Adipose tissue (tissue), 3 donors: Measurements from ENCODE around the gene TMSB10. TPM values are rescaled to one million over a fixed set of nuclear protein-coding genes. Genes with fewer than 3 reads are reported as not detected.
"Not testable (repeated sequence)": the region's sequence is repeated elsewhere in the genome, so short reads cannot be mapped to it uniquely, and the experiment has no call there.

Source experiments
- H3K27ac ChIP-seq: one replicate; pipeline ENCODE4 v1.5.1; 2013; ENCODE audit warnings: low read depth, low read length
- WGBS, 3 donors: extraction: QIAGEN DNeasy Blood & Tissue Kit; methylation state at CpG; one replicate each; pipeline ENCODE4 v1.1.7; 2013; 5-methylcytosine and 5-hydroxymethylcytosine counted together
- polyA plus RNA-seq, 3 donors: library from polyadenylated mRNA; stranded (reverse); fragments of 200-250 nt; gene quantifications; one replicate each; pipeline ENCODE4 v1.2.3, GENCODE V29; 2013
- donor health status: healthy with polysubstance abuse.
- donor health status: Bipolar disorder and iron deficiency.
- donor health status: healthy.

Gene TMSB10
- polyA plus RNA-seq, 3 donors, result 430 to 3,614 (median 1,501) TPM

DNA sequence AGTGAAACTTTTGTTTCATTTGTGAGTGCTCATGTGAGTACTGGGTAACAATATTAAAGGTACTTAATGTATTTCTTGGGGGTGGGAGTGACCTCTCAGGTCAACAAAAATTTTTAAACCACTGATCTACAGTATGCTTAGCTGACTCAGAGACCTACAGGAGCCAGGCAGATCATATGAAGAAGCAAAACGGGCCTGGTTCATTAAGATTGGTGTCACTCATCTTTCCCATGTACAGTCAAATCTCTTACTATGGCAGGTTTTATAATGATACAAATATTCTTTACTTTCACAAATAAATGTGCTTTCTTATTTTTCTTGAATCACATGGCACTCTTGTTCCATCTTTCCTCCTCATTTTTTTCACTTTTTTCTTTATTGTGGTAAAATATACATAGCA, 7.7 kb upstream of the TMSB10 start:
- WGBS, 3 donors, result 60 to 93% (median 67%) methylated on average over 1 of the region's 1 CpG
- no peak overlapping the region for H3K27ac ChIP-seq

- WGBS, 3 donors, result 56 to 93% (median 88%) methylated on average over 8 of the region's 8 CpGs
- no peak overlapping the region for H3K27ac ChIP-seq
These were observed 5.9 kb upstream of the TMSB10 start for GRCh38 chr2:84899304-84900204.

GRCh38 chr2:84900971-84901370, 4.5 kb upstream of the TMSB10 start:
- no peak overlapping the region for H3K27ac ChIP-seq
- WGBS, 3 donors, result 71 to 93% (median 78%) methylated on average over 1 of the region's 1 CpG

DNA sequence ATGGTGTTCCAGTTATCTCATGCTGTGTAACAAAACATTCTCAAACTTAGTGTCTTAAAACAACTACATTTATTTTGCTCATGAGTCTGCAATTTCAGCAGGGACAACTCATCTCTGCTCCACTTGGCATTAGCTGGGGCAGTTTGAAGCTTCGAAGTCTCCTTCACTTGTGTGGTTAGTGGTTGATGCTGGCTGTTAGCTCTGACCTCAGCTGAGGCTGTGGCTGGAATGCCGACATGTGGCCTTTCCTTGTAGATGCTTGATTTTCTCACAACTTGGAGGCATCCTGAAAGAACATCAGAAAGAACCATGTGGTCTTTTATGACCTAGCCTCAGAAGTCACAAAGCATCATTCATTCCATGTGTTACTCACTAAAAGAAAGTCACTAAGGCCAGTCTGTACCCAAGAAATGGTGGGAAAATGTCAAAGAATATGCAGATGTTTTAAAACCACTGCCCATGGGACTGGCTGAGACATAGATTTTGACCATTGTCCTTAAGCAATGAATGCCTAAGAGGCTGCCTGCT, 3.8 kb upstream of the TMSB10 start:
- WGBS, 3 donors, result 49 to 93% (median 59%) methylated on average over 2 of the region's 2 CpGs
- H3K27ac ChIP-seq, result no peak overlapping the region

GRCh38 chr2:84902526-84902925, 2.9 kb upstream of the TMSB10 start:
- 94 to 99% (median 97%) methylated on average over 4 of the region's 4 CpGs for WGBS, 3 donors
- H3K27ac ChIP-seq, result no peak overlapping the region

DNA sequence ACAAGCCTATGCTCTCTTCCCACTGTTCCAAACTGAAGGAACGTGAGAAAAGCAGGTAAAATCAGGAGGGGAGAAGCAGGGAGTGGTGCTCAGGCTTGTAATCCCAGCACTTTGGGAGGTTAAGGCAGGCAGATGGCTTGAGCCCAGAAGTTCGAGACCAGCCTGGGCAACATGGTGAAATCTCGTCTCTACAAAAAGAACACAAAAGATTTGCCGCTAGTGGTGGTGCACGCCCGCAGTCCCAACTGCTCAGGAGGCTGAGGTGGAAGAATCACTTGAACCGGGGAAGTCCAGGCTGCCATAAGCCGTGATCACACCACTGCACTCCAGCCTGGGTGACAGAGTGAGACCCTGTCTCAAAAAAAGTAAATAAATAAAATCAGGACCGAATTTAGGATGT, 1.3 kb upstream of the TMSB10 start:
- WGBS, 3 donors, result 74 to 86% (median 83%) methylated on average over 9 of the region's 9 CpGs
- H3K27ac ChIP-seq, result no peak overlapping the region

DNA sequence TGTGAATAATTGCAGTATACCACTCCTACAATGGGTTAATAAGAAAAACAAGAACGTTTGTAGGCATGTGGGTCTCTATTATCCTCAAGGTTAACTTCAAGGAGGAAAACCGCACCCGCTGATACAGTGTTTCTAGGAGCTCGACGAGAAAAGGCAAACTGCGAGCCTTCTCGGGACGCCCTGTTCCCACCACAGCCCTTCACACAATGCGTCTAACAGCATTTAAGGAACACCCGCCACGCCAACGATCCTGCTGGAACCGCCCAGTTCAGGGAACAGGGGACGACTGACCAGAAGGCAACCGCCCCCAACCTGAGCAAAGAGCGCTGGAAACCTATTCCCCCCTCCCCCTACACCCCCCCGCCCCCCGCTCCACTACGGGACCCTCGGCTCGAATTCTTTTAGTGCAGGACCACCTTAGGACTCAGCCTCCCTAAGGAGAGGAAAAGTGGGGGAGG, 710 bp upstream of the TMSB10 start:
- 0 to 1% (median 0%) methylated on average over 16 to 21 of the region's 21 CpGs for WGBS, 3 donors
- H3K27ac ChIP-seq, result no peak overlapping the region

DNA sequence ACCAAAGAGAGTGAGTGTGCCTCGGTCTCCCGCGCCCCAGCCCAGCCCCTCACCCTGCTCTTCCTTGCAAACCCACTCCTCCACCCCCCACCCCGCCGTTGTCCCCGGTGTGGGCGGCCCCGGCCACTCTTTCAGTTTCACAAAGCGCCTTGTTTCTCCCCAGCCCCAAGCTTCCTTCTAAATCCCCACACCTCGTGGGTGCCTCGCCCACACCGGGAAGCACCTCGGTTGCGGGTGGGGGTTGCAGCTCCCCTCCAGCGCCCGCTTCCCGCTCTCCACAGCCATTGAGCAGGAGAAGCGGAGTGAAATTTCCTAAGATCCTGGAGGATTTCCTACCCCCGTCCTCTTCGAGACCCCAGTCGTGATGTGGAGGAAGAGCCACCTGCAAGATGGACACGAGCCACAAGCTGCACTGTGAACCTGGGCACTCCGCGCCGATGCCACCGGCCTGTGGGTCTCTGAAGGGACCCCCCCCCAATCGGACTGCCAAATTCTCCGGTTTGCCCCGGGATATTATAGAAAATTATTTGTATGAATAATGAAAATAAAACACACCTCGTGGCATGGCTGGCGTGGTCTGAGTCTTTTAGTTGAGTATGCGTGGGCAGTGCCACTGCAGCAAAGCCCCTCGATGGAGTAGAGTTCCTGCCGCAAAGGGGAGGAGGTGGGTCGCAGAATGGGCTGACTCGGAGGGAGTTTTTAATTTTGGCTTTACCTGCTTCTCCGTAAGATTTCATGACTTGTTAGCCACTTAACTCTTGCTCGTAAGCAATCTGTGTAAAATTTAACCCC, 848 bp downstream of the TMSB10 start:
- WGBS, 3 donors, result 0 to 2% (median 1%) methylated on average over 38 of the region's 38 CpGs
- H3K27ac ChIP-seq, result peak overlapping the region; percentile 70

- H3K27ac ChIP-seq, result no peak overlapping the region
- 7 to 41% (median 9%) methylated on average over 15 of the region's 15 CpGs for WGBS, 3 donors
These were observed 1.7 kb downstream of the TMSB10 start for GRCh38 chr2:84906900-84907714.

DNA sequence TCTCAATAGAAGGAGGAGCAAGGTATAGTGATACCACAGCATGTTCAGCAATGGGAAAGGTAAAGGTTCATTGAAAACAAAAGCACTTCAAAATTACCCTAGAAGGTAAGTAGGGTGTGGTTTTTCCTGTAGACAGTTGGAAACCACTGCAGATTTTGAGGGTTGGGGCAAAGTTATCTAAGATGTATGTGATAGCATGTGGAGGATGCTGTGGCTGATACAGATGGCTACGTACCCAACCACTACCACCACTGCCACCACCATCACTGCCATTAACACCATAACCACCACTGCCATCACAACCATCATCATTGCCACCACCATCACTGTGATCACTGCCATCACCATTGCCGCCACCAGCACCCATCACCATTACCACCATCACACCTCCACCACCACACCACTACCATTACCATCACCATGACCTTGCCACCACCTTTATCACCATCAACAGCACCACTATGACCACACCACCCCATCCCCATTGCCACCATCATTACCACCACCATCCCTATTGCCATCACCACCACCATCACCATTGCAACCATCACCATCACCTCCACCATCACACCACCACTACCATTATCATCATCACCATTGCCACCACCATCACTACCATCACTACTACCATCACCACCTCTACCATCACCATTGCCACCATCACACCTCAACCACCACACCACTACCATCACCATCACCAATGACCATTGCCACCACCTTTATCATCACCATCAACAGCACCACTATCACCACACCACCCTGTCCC, 3.7 kb downstream of the TMSB10 start:
- 93 to 100% (median 96%) methylated on average over 2 of the region's 2 CpGs for WGBS, 3 donors
- H3K27ac ChIP-seq, result no peak overlapping the region

GRCh38 chr2:84911135-84911678, 5.8 kb downstream of the TMSB10 start:
- H3K27ac ChIP-seq, result no peak overlapping the region
- WGBS, 3 donors, result 97 to 98% (median 98%) methylated on average over 5 of the region's 5 CpGs

- WGBS, 3 donors, result 90 to 97% (median 95%) methylated on average over 4 of the region's 4 CpGs
- H3K27ac ChIP-seq, result no peak overlapping the region
These were observed 7.5 kb downstream of the TMSB10 start for GRCh38 chr2:84912984-84913383.

DNA sequence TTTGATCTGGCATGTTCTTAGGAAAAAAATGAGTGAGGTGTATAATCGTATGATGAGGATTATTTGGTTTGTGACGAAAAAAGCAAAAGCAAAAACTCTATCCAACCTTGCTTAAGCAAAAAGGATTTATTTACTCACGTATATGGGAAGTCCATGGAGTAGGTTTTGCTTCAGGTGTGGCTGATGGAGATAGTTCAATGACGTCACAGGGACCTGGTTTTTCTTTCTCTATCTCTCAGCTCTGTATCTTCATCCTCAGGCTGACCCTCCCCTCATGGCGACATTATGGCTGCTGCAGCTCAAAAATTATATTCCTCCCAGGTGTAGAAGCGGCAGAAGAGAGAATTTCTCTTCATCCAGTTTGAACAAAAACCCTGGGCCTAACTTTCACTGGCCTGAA, 8.9 kb downstream of the TMSB10 start:
- no peak overlapping the region for H3K27ac ChIP-seq
- 89 to 96% (median 95%) methylated on average over 6 of the region's 6 CpGs for WGBS, 3 donors

DNA sequence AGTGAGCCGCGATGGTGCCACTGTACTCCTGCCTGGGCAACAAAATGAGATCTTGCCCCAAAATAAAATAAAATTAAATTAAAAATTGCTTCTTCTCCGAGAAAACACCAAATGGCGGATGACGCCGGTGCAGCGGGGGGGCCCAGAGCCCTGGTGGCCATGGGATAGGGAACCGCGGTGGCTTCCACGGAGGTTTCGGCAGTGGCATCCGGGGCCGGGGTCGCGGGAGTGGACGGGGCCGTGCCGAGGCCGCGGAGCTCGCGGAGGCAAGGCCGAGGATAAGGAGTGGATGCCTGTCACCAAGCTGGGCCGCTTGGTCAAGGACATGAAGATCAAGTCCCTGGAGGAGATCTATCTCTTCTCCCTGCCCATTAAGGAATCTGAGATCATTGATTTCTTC, 10.2 kb downstream of the TMSB10 start:
- WGBS, 3 donors, result 97 to 98% (median 97%) methylated on average over 16 to 24 of the region's 24 CpGs
- not testable (repeated sequence) for H3K27ac ChIP-seq

GRCh38 chr2:84917821-84918220, 12.4 kb downstream of the TMSB10 start:
- WGBS, 3 donors, result 79 to 81% (median 79%) methylated on average over 5 of the region's 5 CpGs
- not testable (repeated sequence) for H3K27ac ChIP-seq

DNA sequence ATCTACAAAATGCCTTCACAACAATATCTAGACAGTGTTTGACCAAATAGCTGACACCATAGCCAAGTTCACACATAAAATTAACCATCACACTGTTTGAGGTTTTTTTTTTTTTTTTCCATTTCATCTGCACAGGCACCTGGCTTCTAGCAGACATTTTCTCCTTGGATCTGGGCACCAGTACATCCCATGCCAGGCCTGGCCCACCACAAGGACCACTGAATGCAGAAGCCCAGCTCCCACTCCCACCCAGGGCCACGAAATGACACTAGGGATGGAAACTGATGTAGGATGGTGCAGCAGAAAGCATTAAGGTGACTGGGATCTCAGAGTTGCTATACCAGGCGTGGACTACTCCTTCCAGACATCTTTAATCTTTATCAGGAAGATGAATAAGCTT, 13.0 kb downstream of the TMSB10 start:
- WGBS, 3 donors, result 73 to 96% (median 87%) methylated on average over 2 of the region's 2 CpGs
- no peak overlapping the region for H3K27ac ChIP-seq

- WGBS, 3 donors, result 19 to 67% (median 24%) methylated on average over 7 of the region's 7 CpGs
- peak overlapping the region; percentile 70 for H3K27ac ChIP-seq
These were observed 14.6 kb downstream of the TMSB10 start for GRCh38 chr2:84919885-84920580.
